NT2/D1 (cell line): ENCODE data around the gene TP53TG5.

Source experiments
- SUZ12 ChIP-seq: IDR thresholded peaks from 2 replicates; pipeline ENCODE4 v1.6.1; 2011; ENCODE audit not compliant: insufficient read length, insufficient read depth; ENCODE audit errors: extremely low read depth
- YY1 ChIP-seq: IDR thresholded peaks from 2 replicates; pipeline ENCODE4 v1.6.1; 2011; ENCODE audit not compliant: insufficient read length, insufficient read depth
- ZNF274 ChIP-seq: IDR thresholded peaks from 2 replicates; pipeline ENCODE4 v1.6.1; 2011; ENCODE audit warnings: mild to moderate bottlenecking, low read depth, low read length

GRCh38 chr20:45325371-45325770, 52.8 kb downstream of the TP53TG5 start:
- TF ChIP-seq YY1, result no peak
- TF ChIP-seq ZNF274, result no peak
- TF ChIP-seq SUZ12, result no peak
